CD4-positive, alpha-beta memory T cell (primary cell): Measurements from ENCODE around the gene DCST2. TPM values are rescaled to one million over a fixed set of nuclear protein-coding genes. Genes with fewer than 3 reads are reported as not detected.

Source experiments
- CTCF ChIA-PET: fragments of 350-600 bp; sonication (Branson Sonifier 250); formaldehyde crosslinking; loops from one replicate; lab custom pipeline; 2021; ENCODE audit warnings: inconsistent platforms; ENCODE audit not compliant: partially characterized antibody; lab: Charles Lee
- POLR2A ChIA-PET: fragments of 350-600 bp; sonication (Branson Sonifier 250); formaldehyde crosslinking; loops from one replicate; lab custom pipeline; 2021; ENCODE audit not compliant: partially characterized antibody; lab: Charles Lee
- DNase-seq, 5 donors: peaks; one replicate each; pipeline versions ENCODE4 v3.0.0 to v3.0.0-alpha.2; 2020 to 2022; ENCODE audit warnings: mixed read lengths in 1 of 5
- H3K27ac ChIP-seq: one replicate; pipeline ENCODE4 v1.7.0; 2013; ENCODE audit warnings: low read depth, low read length
- H3K27me3 ChIP-seq: 2 replicates; pipeline ENCODE4 v1.7.0; 2013; ENCODE audit warnings: mild to moderate bottlenecking, low read length, moderate library complexity; ENCODE audit not compliant: insufficient read depth
- H3K36me3 ChIP-seq: 2 replicates; pipeline ENCODE4 v1.7.0; 2013; ENCODE audit warnings: mild to moderate bottlenecking, low read length, moderate library complexity; ENCODE audit not compliant: insufficient read depth
- H3K4me1 ChIP-seq: 2 replicates; pipeline ENCODE4 v1.7.0; 2013; ENCODE audit warnings: mild to moderate bottlenecking, low read length, moderate library complexity; ENCODE audit not compliant: insufficient read depth
- H3K4me3 ChIP-seq, 2 donors: one replicate each; pipeline ENCODE4 v1.7.0; 2013; ENCODE audit warnings: low read length in 2 of 2, mild to moderate bottlenecking in 1 of 2
- H3K9me3 ChIP-seq, 2 donors: one replicate each; pipeline ENCODE4 v1.7.0; 2013; ENCODE audit warnings: low read length in 2 of 2, control low read depth in 1 of 2; ENCODE audit not compliant: control insufficient read depth in 1 of 2
- H3K27ac Mint-ChIP-seq, 7 donors: one replicate each; pipeline ENCODE4 v1.8.0; 2020 to 2021; ENCODE audit warnings: mixed read lengths in 7 of 7, mild to moderate bottlenecking in 6 of 7, inconsistent platforms in 3 of 7, moderate library complexity in 3 of 7
- H3K27me3 Mint-ChIP-seq, 2 donors: one replicate each; pipeline ENCODE4 v1.8.0; 2020 to 2021; ENCODE audit warnings: mixed read lengths in 2 of 2
- H3K36me3 Mint-ChIP-seq, 2 donors: one replicate each; pipeline ENCODE4 v1.8.0; 2020 to 2021; ENCODE audit warnings: mixed read lengths in 2 of 2, inconsistent platforms in 1 of 2, mild to moderate bottlenecking in 1 of 2
- H3K4me1 Mint-ChIP-seq, 4 donors: one replicate each; pipeline ENCODE4 v1.8.0; 2020 to 2021; ENCODE audit warnings: mixed read lengths in 4 of 4, mild to moderate bottlenecking in 1 of 4
- H3K4me3 Mint-ChIP-seq, 8 donors: one replicate each; pipeline ENCODE4 v1.8.0; 2020 to 2021; ENCODE audit warnings: mixed read lengths in 8 of 8, mild to moderate bottlenecking in 7 of 8, moderate library complexity in 6 of 8, inconsistent platforms in 3 of 8
- H3K9me3 Mint-ChIP-seq, 8 donors: one replicate each; pipeline ENCODE4 v1.8.0; 2020 to 2021; ENCODE audit warnings: mixed read lengths in 8 of 8, mild to moderate bottlenecking in 5 of 8, inconsistent platforms in 3 of 8, moderate library complexity in 1 of 8
- intact Hi-C: fragments of 100-400 bp; cut with micrococcal nuclease; formaldehyde crosslinking; loops from one replicate; pipeline ENCODE4 v1.15.1; 2023
- polyA plus RNA-seq, 2 donors: library from polyadenylated mRNA; unstranded; fragments of 300-500 nt; fragmentation: Illumina TruSeq; gene quantifications; one replicate each; pipeline ENCODE4 v1.2.3, GENCODE V29; 2021
- total RNA-seq, 2 experiments: library from RNA; stranded (reverse); gene quantifications; one replicate each; pipeline ENCODE4 v1.2.3, GENCODE V29; 2021

DCST2 gene
- total and polyA plus RNA-seq, 4 experiments from 2014 or later = 4.0 to 4.1 TPM; not detected in 2

DNA sequence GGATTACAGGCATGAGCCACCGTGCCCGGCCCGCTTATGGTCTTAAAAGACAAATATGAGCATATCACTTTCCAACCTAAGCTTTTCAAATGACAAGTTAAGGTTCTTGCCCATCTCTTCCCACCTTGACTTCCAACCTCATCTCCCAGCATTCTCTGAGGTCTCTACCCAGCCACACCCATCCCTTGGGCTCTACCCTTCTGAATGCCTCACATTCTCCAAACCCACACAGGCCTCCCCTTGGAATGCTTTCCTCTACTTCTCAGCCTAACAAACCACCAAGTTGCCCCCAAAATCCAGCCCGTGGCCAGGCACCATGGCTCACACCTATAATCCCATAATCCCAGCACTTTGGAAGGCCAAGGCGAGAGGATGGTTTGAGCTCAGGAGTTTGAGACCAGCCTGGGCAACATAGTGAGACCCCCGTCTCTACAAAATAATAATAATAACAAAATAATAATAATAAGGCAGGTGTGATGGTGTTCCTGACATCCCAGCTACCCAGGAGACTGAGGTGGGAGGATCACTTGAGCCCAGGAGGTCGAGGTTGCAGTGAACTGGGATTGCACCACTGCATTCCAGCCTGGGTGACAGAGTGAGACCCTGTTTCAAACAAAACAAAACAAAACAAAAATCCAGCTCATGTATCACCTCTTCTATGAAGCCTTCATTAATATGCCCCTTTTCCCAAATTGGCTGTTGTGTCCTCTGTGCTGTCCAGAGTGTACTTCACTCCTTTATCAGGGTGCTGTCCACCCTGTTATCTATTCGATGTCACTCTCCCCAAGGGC is 11.2 kb downstream of the DCST2 start:
- peaks cover 0 to 1% (median 0%) of the 10 kb centered on the region in 8 donors for H3K9me3 Mint-ChIP-seq
- no peak overlapping the region for H3K4me3 Mint-ChIP-seq
- intact Hi-C loops = no loop called here
- no peak overlapping the region for H3K4me3 ChIP-seq
- ChIA-PET CTCF (interaction anchor here (1.0 to 18.7 kb wide), 4 partner anchors 23 to 39 kb away, joined by 3 to 381 read pairs (median 6); partner anchors contain the start of genes LENEP and ZBTB7B), POLR2A (interaction anchor here (1.0 to 38.9 kb wide), 5 partner anchors 9 to 86 kb away, joined by 3 to 1543 read pairs (median 5); partner anchors contain the start of genes CKS1B, FLAD1, PBXIP1 and PMVK)
- H3K4me1 ChIP-seq = peaks cover 14% of the 10 kb centered on the region
- H3K27me3 Mint-ChIP-seq = no peaks in the 10 kb centered on the region
- no peaks in the 10 kb centered on the region for H3K36me3 ChIP-seq
- peak overlapping the region in 3 of 7 donors; percentile 72 to 85 (median 81) for H3K27ac Mint-ChIP-seq
- H3K36me3 Mint-ChIP-seq = peaks cover 2 to 4% of the 10 kb centered on the region in 2 donors
- no peak overlapping the region for H3K27ac ChIP-seq
- H3K27me3 ChIP-seq = no peaks in the 10 kb centered on the region
- H3K4me1 Mint-ChIP-seq = peaks cover 19 to 39% (median 27%) of the 10 kb centered on the region in 4 donors
- DNase-seq = no peak
- no peaks in the 10 kb centered on the region for H3K9me3 ChIP-seq

GRCh38 chr1:155019377-155020245 is 14.0 kb downstream of the DCST2 start:
- Mint-ChIP-seq H3K4me3 (peak overlapping the region in 4 of 8 donors; percentile 9 to 43 (median 22)), H3K36me3 (peaks cover 9 to 14% of the 10 kb centered on the region in 2 donors), H3K27ac (peak overlapping the region; percentile 65 to 91 (median 87)), H3K27me3 (no peaks in the 10 kb centered on the region), H3K9me3 (peaks cover 0 to 1% (median 0%) of the 10 kb centered on the region in 8 donors), H3K4me1 (peaks cover 31 to 63% (median 47%) of the 10 kb centered on the region in 4 donors)
- H3K27ac ChIP-seq = no peak overlapping the region
- peaks cover 41% of the 10 kb centered on the region for H3K4me1 ChIP-seq
- no peak overlapping the region for H3K4me3 ChIP-seq
- H3K36me3 ChIP-seq = peaks cover 8% of the 10 kb centered on the region
- ChIA-PET CTCF (interaction anchor here (0.7 to 18.7 kb wide), 15 partner anchors 8 to 460 kb away, joined by 3 to 381 read pairs (median 3); partner anchors contain the start of genes ADAM15, CKS1B, FLAD1 and LENEP), POLR2A (interaction anchor here (0.6 to 38.9 kb wide), 5 partner anchors 11 to 49 kb away, joined by 3 to 1543 read pairs (median 67); partner anchors contain the start of genes CKS1B, FLAD1, LENEP and PBXIP1)
- intact Hi-C loops = no loop called here
- DNase-seq = no peak
- H3K9me3 ChIP-seq = no peaks in the 10 kb centered on the region
- H3K27me3 ChIP-seq = no peaks in the 10 kb centered on the region

- POLR2A ChIA-PET = interaction anchor here (0.6 to 38.9 kb wide), 7 partner anchors 11 to 82 kb away, joined by 3 to 1543 read pairs (median 67); partner anchors contain the start of genes CKS1B, FLAD1, LENEP and PBXIP1
These were observed 14.8 kb downstream of the DCST2 start for GRCh38 chr1:155018617-155019348.

GRCh38 chr1:155017946-155018316 is 15.7 kb downstream of the DCST2 start:
- no peak for DNase-seq
- Mint-ChIP-seq H3K4me1 (peaks cover 43 to 69% (median 61%) of the 10 kb centered on the region in 4 donors), H3K4me3 (peak overlapping the region in 7 of 8 donors; percentile 48 to 74 (median 64)), H3K36me3 (peaks cover 13 to 26% of the 10 kb centered on the region in 2 donors), H3K27me3 (no peaks in the 10 kb centered on the region), H3K27ac (peak overlapping the region; percentile 73 to 94 (median 79)), H3K9me3 (peaks cover 0 to under 1% (median 0%) of the 10 kb centered on the region in 8 donors)
- H3K4me1 ChIP-seq = peaks cover 57% of the 10 kb centered on the region
- H3K27ac ChIP-seq = peak overlapping the region; percentile 86
- H3K9me3 ChIP-seq = no peaks in the 10 kb centered on the region
- intact Hi-C loops = loop anchor here (1.0 kb wide), 8 partner anchors 19 to 459 kb away; partner anchors contain the start of genes ADAM15, FLAD1 and PYGO2
- ChIA-PET CTCF (interaction anchor here (0.6 to 18.7 kb wide), 28 partner anchors 10 to 537 kb away, joined by 3 to 381 read pairs (median 5); partner anchors contain the start of genes ADAM15, CKS1B, FLAD1 and LENEP), POLR2A (interaction anchor here (0.6 to 38.9 kb wide), 12 partner anchors 10 to 81 kb away, joined by 3 to 1543 read pairs (median 7); partner anchors contain the start of genes ADAM15, CKS1B, FLAD1 and LENEP)
- H3K36me3 ChIP-seq = peaks cover 8% of the 10 kb centered on the region
- peak overlapping the region; percentile 11 to 24 for H3K4me3 ChIP-seq
- H3K27me3 ChIP-seq = no peaks in the 10 kb centered on the region

More at GRCh38 chr1:155018617-155019348, 14.8 kb downstream of the DCST2 start:
- Mint-ChIP-seq H3K27me3 (no peaks in the 10 kb centered on the region), H3K9me3 (peaks cover 0 to 1% (median 0%) of the 10 kb centered on the region in 8 donors), H3K4me1 (peaks cover 38 to 68% (median 54%) of the 10 kb centered on the region in 4 donors), H3K4me3 (no peak overlapping the region), H3K27ac (peak overlapping the region; percentile 36 to 91 (median 86)), H3K36me3 (peaks cover 13 to 20% of the 10 kb centered on the region in 2 donors)
- Histone ChIP-seq H3K27me3 (no peaks in the 10 kb centered on the region), H3K4me3 (no peak overlapping the region), H3K4me1 (peaks cover 49% of the 10 kb centered on the region), H3K36me3 (peaks cover 8% of the 10 kb centered on the region), H3K27ac (peak overlapping the region; percentile 86), H3K9me3 (no peaks in the 10 kb centered on the region)
- intact Hi-C loops = no loop called here
- DNase-seq = no peak
- CTCF ChIA-PET = interaction anchor here (0.6 to 18.7 kb wide), 11 partner anchors 20 to 112 kb away, joined by 3 to 381 read pairs (median 26); partner anchors contain the start of genes ADAM15, CKS1B, FLAD1 and LENEP

- POLR2A ChIA-PET = interaction anchor here (0.6 to 38.9 kb wide), 13 partner anchors 10 to 125 kb away, joined by 3 to 1543 read pairs (median 4); partner anchors contain the start of genes ADAM15, CKS1B, FLAD1 and LENEP
- Mint-ChIP-seq H3K9me3 (peaks cover 0 to 3% (median 0%) of the 10 kb centered on the region in 8 donors), H3K27me3 (no peaks in the 10 kb centered on the region), H3K4me3 (peak overlapping the region in 7 of 8 donors; percentile 58 to 86 (median 74)), H3K4me1 (peaks cover 46 to 71% (median 64%) of the 10 kb centered on the region in 4 donors), H3K27ac (peak overlapping the region; percentile 76 to 94 (median 85)), H3K36me3 (peaks cover 13 to 31% of the 10 kb centered on the region in 2 donors)
- Histone ChIP-seq H3K4me1 (peaks cover 64% of the 10 kb centered on the region), H3K9me3 (no peaks in the 10 kb centered on the region), H3K36me3 (peaks cover 8% of the 10 kb centered on the region), H3K27ac (peak overlapping the region; percentile 86), H3K4me3 (peak overlapping the region; percentile 11 to 24), H3K27me3 (no peaks in the 10 kb centered on the region)
- intact Hi-C loops = loop anchor here (1.0 kb wide), 8 partner anchors 18 to 458 kb away; partner anchors contain the start of genes ADAM15, FLAD1 and PYGO2
- CTCF ChIA-PET = interaction anchor here (0.6 to 18.7 kb wide), 31 partner anchors 9 to 536 kb away, joined by 3 to 381 read pairs (median 5); partner anchors contain the start of genes ADAM15, CKS1B, FLAD1 and LENEP
- peak; percentile 88 to 91 (median 89) for DNase-seq
These were observed 16.3 kb downstream of the DCST2 start for GRCh38 chr1:155017041-155017945.
